ENCODE measurements around the gene RAMP2. TPM values are rescaled to one million over a fixed set of nuclear protein-coding genes. Genes with fewer than 3 reads are reported as not detected.

RAMP2 gene
- total and polyA plus RNA-seq, 2 of the 13 experiments (the other 11 are each of a cell fraction or from before 2014, with no cell fraction given), result 1.4 to 5.2 TPM

DNA sequence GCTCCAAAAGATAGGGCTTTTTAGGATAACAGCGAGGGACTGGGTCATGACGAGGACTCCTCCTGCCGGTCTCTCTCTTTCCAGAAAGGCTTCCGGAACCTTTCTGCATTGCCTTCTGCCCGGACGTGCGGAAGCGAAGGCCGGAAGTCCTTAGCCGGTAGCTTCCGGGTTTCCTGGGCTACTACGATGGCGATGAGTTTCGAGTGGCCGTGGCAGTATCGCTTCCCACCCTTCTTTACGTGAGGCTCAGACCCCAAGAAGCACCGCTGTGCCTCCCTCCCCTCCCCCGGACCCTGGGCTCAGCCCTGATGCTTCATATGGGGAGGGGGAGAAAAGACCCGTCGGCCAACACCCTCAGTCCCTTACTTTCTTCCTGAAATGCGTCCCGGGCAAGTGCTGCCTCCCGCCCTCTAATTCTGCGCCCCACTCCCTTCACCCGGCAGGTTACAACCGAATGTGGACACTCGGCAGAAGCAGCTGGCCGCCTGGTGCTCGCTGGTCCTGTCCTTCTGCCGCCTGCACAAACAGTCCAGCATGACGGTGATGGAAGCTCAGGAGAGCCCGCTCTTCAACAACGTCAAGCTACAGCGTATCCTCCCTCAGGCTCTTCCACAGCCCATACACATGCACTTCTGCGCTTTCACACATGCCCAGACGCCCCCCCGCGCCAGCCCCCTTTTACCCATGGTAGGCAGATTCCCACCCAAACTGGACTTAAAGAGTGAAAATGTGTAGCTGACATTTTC lies 12.4 kb downstream of the RAMP2 start, which contains the start of gene VPS25 (continued):
- TF ChIP-seq ATF7-NPFF (CRISPR knock-in tag; IDR thresholded peaks at IDR 0.05; ENCODE audit: low read depth), result 0 out of 2 replicates have a peak, but pooled peaks have one; percentile 61
- no peak; the same call in 1 of the 2 replicates for TF ChIP-seq ZNF737 (CRISPR knock-in tag; IDR thresholded peaks at IDR 0.05; ENCODE audit: borderline replicate concordance)
- TF ChIP-seq ZBTB38 (CRISPR knock-in tag; IDR thresholded peaks at IDR 0.05), result peak; percentile 64; the same call in 1 of the 2 replicates
- no peak for TF ChIP-seq HOXA9 (CRISPR knock-in tag; IDR thresholded peaks at IDR 0.05; ENCODE audit: borderline replicate concordance)
- no peak for TF ChIP-seq ZFP82 (CRISPR knock-in tag; IDR thresholded peaks at IDR 0.05; ENCODE audit: borderline replicate concordance)
- TF ChIP-seq ZNF614 (CRISPR knock-in tag; IDR thresholded peaks at IDR 0.05; ENCODE audit: borderline replicate concordance), result peak; percentile 97
- no peak for TF ChIP-seq PTBP1 (IDR thresholded peaks at IDR 0.05; ENCODE audit: low read depth, low read length, poor library complexity, severe bottlenecking)
- TF ChIP-seq, protein P1, sequence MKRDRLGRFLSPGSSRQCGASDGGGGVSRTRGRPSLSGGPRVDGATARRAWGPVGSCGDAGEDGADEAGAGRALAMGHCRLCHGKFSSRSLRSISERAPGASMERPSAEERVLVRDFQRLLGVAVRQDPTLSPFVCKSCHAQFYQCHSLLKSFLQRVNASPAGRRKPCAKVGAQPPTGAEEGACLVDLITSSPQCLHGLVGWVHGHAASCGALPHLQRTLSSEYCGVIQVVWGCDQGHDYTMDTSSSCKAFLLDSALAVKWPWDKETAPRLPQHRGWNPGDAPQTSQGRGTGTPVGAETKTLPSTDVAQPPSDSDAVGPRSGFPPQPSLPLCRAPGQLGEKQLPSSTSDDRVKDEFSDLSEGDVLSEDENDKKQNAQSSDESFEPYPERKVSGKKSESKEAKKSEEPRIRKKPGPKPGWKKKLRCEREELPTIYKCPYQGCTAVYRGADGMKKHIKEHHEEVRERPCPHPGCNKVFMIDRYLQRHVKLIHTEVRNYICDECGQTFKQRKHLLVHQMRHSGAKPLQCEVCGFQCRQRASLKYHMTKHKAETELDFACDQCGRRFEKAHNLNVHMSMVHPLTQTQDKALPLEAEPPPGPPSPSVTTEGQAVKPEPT (CRISPR knock-in tag; IDR thresholded peaks at IDR 0.05; ENCODE audit: low read depth), result peak; percentile 64; the same call in 1 of the 2 replicates
- TF ChIP-seq CCAR2 (optimal IDR thresholded peaks at IDR 0.05; ENCODE audit: low read depth, low read length), result peak; percentile 94
- TF ChIP-seq ZNF550 (CRISPR knock-in tag; IDR thresholded peaks at IDR 0.05; ENCODE audit: borderline replicate concordance), result no peak
- no peak for TF ChIP-seq ZNF446 (CRISPR knock-in tag; IDR thresholded peaks at IDR 0.05)
- TF ChIP-seq, protein P2, sequence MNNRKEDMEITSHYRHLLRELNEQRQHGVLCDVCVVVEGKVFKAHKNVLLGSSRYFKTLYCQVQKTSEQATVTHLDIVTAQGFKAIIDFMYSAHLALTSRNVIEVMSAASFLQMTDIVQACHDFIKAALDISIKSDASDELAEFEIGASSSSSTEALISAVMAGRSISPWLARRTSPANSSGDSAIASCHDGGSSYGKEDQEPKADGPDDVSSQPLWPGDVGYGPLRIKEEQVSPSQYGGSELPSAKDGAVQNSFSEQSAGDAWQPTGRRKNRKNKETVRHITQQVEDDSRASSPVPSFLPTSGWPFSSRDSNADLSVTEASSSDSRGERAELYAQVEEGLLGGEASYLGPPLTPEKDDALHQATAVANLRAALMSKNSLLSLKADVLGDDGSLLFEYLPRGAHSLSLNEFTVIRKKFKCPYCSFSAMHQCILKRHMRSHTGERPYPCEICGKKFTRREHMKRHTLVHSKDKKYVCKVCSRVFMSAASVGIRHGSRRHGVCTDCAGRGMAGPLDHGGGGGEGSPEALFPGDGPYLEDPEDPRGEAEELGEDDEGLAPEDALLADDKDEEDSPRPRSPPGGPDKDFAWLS (CRISPR knock-in tag; IDR thresholded peaks at IDR 0.05; ENCODE audit: borderline replicate concordance), result no peak; the same call in 1 of the 2 replicates
- TF ChIP-seq SMAD9 (CRISPR knock-in tag; IDR thresholded peaks at IDR 0.05), result peak; percentile 73; the same call in 1 of the 2 replicates
- TF ChIP-seq, protein P3, sequence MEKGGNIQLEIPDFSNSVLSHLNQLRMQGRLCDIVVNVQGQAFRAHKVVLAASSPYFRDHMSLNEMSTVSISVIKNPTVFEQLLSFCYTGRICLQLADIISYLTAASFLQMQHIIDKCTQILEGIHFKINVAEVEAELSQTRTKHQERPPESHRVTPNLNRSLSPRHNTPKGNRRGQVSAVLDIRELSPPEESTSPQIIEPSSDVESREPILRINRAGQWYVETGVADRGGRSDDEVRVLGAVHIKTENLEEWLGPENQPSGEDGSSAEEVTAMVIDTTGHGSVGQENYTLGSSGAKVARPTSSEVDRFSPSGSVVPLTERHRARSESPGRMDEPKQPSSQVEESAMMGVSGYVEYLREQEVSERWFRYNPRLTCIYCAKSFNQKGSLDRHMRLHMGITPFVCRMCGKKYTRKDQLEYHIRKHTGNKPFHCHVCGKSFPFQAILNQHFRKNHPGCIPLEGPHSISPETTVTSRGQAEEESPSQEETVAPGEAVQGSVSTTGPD (CRISPR knock-in tag; IDR thresholded peaks at IDR 0.05), result no peak
- TF ChIP-seq, protein P4, sequence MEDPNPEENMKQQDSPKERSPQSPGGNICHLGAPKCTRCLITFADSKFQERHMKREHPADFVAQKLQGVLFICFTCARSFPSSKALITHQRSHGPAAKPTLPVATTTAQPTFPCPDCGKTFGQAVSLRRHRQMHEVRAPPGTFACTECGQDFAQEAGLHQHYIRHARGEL (CRISPR knock-in tag; IDR thresholded peaks at IDR 0.05), result peak; percentile 19; the same call in 1 of the 2 replicates
- TF ChIP-seq ZNF230 (CRISPR knock-in tag; IDR thresholded peaks at IDR 0.05), result peak; percentile 37; the same call in 1 of the 2 replicates
- TF ChIP-seq ZNF556 (CRISPR knock-in tag; IDR thresholded peaks at IDR 0.05; ENCODE audit: borderline replicate concordance), result peak; percentile 100
- TF ChIP-seq GATAD2A (CRISPR knock-in tag; IDR thresholded peaks at IDR 0.05), result peak; percentile 89
- TF ChIP-seq, protein P5, sequence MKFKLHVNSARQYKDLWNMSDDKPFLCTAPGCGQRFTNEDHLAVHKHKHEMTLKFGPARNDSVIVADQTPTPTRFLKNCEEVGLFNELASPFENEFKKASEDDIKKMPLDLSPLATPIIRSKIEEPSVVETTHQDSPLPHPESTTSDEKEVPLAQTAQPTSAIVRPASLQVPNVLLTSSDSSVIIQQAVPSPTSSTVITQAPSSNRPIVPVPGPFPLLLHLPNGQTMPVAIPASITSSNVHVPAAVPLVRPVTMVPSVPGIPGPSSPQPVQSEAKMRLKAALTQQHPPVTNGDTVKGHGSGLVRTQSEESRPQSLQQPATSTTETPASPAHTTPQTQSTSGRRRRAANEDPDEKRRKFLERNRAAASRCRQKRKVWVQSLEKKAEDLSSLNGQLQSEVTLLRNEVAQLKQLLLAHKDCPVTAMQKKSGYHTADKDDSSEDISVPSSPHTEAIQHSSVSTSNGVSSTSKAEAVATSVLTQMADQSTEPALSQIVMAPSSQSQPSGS (CRISPR knock-in tag; IDR thresholded peaks at IDR 0.05), result peak; percentile 89
- no peak for TF ChIP-seq ZNF234 (CRISPR knock-in tag; conservative IDR thresholded peaks at IDR 0.05)
- no peak for TF ChIP-seq SMARCE1 (IDR thresholded peaks at IDR 0.05; ENCODE audit: borderline replicate concordance)
